WTC11 (cell line): ENCODE data around the gene NFX1. TPM values are rescaled to one million over a fixed set of nuclear protein-coding genes. Genes with fewer than 3 reads are reported as not detected.
"Not testable (repeated sequence)": the region's sequence is repeated elsewhere in the genome, so short reads cannot be mapped to it uniquely, and the experiment has no call there.

Experiments
- ATAC-seq: fragments of 200-7000 bp; cut with Tn5 transposase; 2 replicates; pipeline ENCODE4 v1.10.0; 2021; ENCODE audit warnings: mild to moderate bottlenecking, moderate library complexity
- CTCF ChIA-PET: fragments of 300-600 bp; sonication (Branson Sonifier 250); formaldehyde crosslinking; loops from one replicate; lab custom pipeline; 2021; ENCODE audit warnings: antibody characterized with exemption; lab: Charles Lee
- POLR2A ChIA-PET: fragments of 350-600 bp; sonication (Branson Sonifier 250); formaldehyde crosslinking; loops from one replicate; lab custom pipeline; 2021; ENCODE audit warnings: antibody characterized with exemption; lab: Charles Lee
- DNase-seq: peaks from one replicate; pipeline ENCODE4 v3.0.0; 2021; ENCODE audit warnings: low spot score
- H3K27ac Mint-ChIP-seq: 2 replicates; pipeline ENCODE4 v1.8.0; 2021; ENCODE audit warnings: mixed read lengths
- H3K27me3 Mint-ChIP-seq: 2 replicates; pipeline ENCODE4 v1.8.0; 2021; ENCODE audit warnings: low read depth, mild to moderate bottlenecking, moderate library complexity, mixed read lengths
- H3K36me3 Mint-ChIP-seq: 2 replicates; pipeline ENCODE4 v1.8.0; 2021; ENCODE audit warnings: mixed read lengths
- H3K4me1 Mint-ChIP-seq: 2 replicates; pipeline ENCODE4 v1.8.0; 2022; ENCODE audit warnings: mixed read lengths
- H3K4me3 Mint-ChIP-seq: 2 replicates; pipeline ENCODE4 v1.8.0; 2021; ENCODE audit warnings: mild to moderate bottlenecking, moderate library complexity, mixed read lengths
- H3K9me3 Mint-ChIP-seq: 2 replicates; pipeline ENCODE4 v1.8.0; 2021; ENCODE audit warnings: mixed read lengths
- ARID4B ChIP-seq: sonication (generic); formaldehyde crosslinking; IDR thresholded peaks from 2 replicates; pipeline ENCODE4 v1.8.0; 2023; ENCODE audit warnings: missing genetic modification reagents, mild to moderate bottlenecking, borderline replicate concordance
- CTCF ChIP-seq: fragments of 200-600 bp; IDR thresholded peaks from 2 replicates; pipeline ENCODE4 v1.8.0; 2022; ENCODE audit warnings: antibody characterized with exemption
- ESRRA ChIP-seq: sonication (generic); formaldehyde crosslinking; IDR thresholded peaks from 2 replicates; pipeline ENCODE4 v1.8.1; 2022; ENCODE audit warnings: mild to moderate bottlenecking, missing genetic modification reagents, borderline replicate concordance
- KAT7 ChIP-seq: sonication (generic); formaldehyde crosslinking; IDR thresholded peaks from 2 replicates; pipeline ENCODE4 v1.8.1; 2023; ENCODE audit warnings: missing genetic modification reagents, mild to moderate bottlenecking, borderline replicate concordance
- SMAD3 ChIP-seq: sonication (generic); formaldehyde crosslinking; IDR thresholded peaks from 2 replicates; pipeline ENCODE4 v1.8.0; 2022; ENCODE audit warnings: missing genetic modification reagents, mild to moderate bottlenecking, borderline replicate concordance
- ZNF121 ChIP-seq: sonication (generic); formaldehyde crosslinking; IDR thresholded peaks from 2 replicates; pipeline ENCODE4 v1.8.0; 2023; ENCODE audit warnings: missing genetic modification reagents
- ZNF396 ChIP-seq: fragments of 250-450 bp; sonication (Bioruptor Pico); IDR thresholded peaks from 2 replicates; pipeline ENCODE4 v1.8.0; 2021; ENCODE audit warnings: mild to moderate bottlenecking, moderate library complexity, borderline replicate concordance
- ZNF423 ChIP-seq: fragments of 250-450 bp; sonication (Bioruptor Pico); IDR thresholded peaks from 2 replicates; pipeline ENCODE4 v2.1.2; 2022; ENCODE audit warnings: mild to moderate bottlenecking, moderate library complexity
- ZNF532 ChIP-seq: fragments of 250-450 bp; sonication (Bioruptor Pico); IDR thresholded peaks from 2 replicates; pipeline ENCODE4 v1.9.0; 2021; ENCODE audit warnings: mild to moderate bottlenecking, borderline replicate concordance
- ZNF671 ChIP-seq: fragments of 250-450 bp; sonication (Bioruptor Pico); IDR thresholded peaks from 2 replicates; pipeline ENCODE4 v1.8.0; 2021; ENCODE audit warnings: mild to moderate bottlenecking
- total RNA-seq: library from RNA; stranded (reverse); gene quantifications from 3 replicates; pipeline ENCODE4 v1.2.3, GENCODE V29; 2021
- TF ChIP-seq, protein P1 (sequence below): sonication (generic); formaldehyde crosslinking; IDR thresholded peaks from 2 replicates; pipeline ENCODE4 v1.8.1; 2022; ENCODE audit warnings: low read depth, mild to moderate bottlenecking, moderate library complexity, missing genetic modification reagents, borderline replicate concordance
- TF ChIP-seq, protein P2 (sequence below): sonication (generic); formaldehyde crosslinking; IDR thresholded peaks from 2 replicates; pipeline ENCODE4 v1.8.1; 2022; ENCODE audit warnings: mild to moderate bottlenecking, moderate library complexity, missing genetic modification reagents

Gene NFX1
- total RNA-seq, 1 experiment from 2014 or later = 30.9 TPM

GRCh38 chr9:33364127-33364526 is 73.8 kb downstream of the NFX1 start:
- ATAC-seq (no peak), DNase-seq (no peak)
- Mint-ChIP-seq H3K27me3 (no peaks in the 10 kb centered on the region), H3K9me3 (no peaks in the 10 kb centered on the region), H3K27ac (no peak overlapping the region), H3K4me1 (no peaks in the 10 kb centered on the region), H3K4me3 (no peak overlapping the region), H3K36me3 (peaks cover 12% of the 10 kb centered on the region)
- TF ChIP-seq, protein P1, sequence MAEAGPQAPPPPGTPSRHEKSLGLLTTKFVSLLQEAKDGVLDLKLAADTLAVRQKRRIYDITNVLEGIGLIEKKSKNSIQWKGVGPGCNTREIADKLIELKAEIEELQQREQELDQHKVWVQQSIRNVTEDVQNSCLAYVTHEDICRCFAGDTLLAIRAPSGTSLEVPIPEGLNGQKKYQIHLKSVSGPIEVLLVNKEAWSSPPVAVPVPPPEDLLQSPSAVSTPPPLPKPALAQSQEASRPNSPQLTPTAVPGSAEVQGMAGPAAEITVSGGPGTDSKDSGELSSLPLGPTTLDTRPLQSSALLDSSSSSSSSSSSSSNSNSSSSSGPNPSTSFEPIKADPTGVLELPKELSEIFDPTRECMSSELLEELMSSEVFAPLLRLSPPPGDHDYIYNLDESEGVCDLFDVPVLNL (CRISPR knock-in tag) = no peak
- TF ChIP-seq, protein P2, sequence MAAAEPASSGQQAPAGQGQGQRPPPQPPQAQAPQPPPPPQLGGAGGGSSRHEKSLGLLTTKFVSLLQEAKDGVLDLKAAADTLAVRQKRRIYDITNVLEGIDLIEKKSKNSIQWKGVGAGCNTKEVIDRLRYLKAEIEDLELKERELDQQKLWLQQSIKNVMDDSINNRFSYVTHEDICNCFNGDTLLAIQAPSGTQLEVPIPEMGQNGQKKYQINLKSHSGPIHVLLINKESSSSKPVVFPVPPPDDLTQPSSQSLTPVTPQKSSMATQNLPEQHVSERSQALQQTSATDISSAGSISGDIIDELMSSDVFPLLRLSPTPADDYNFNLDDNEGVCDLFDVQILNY (CRISPR knock-in tag) = no peak
- TF ChIP-seq ESRRA (no peak), ARID4B (no peak), ZNF671 (CRISPR knock-in tag) (no peak), ZNF121 (CRISPR knock-in tag) (no peak), ZNF532 (CRISPR knock-in tag) (no peak)
- CTCF ChIA-PET = no interaction called here
- POLR2A ChIA-PET = no interaction called here

GRCh38 chr9:33364814-33365213 is 74.5 kb downstream of the NFX1 start:
- ATAC-seq, H3K4me3 Mint-ChIP-seq, H3K27ac Mint-ChIP-seq, H3K4me1 Mint-ChIP-seq, POLR2A ChIA-PET, H3K27me3 Mint-ChIP-seq, H3K9me3 Mint-ChIP-seq, DNase-seq: not testable (repeated sequence)
- CTCF ChIA-PET = interaction anchor here (1.3 to 2.6 kb wide), 3 partner anchors 10 to 102 kb away, joined by 4 to 9 read pairs (median 5); no protein-coding TSS in a partner anchor
- H3K36me3 Mint-ChIP-seq = peaks cover 12% of the 10 kb centered on the region

- no peak for DNase-seq
- POLR2A ChIA-PET = no interaction called here
- ATAC-seq = no peak
- no peaks in the 10 kb centered on the region for H3K9me3 Mint-ChIP-seq
- H3K4me1 Mint-ChIP-seq = no peaks in the 10 kb centered on the region
- no peaks in the 10 kb centered on the region for H3K27me3 Mint-ChIP-seq
- H3K4me3 Mint-ChIP-seq = no peak overlapping the region
- TF ChIP-seq SMAD3 (no peak), ZNF396 (CRISPR knock-in tag) (no peak), KAT7 (CRISPR knock-in tag) (no peak), CTCF (no peak), ZNF423 (no peak)
- TF ChIP-seq, protein P1 (CRISPR knock-in tag) = no peak
- CTCF ChIA-PET = interaction anchor here (0.6 to 2.6 kb wide), 2 partner anchors 8 to 37 kb away, joined by 4 to 9 read pairs; no protein-coding TSS in a partner anchor
- H3K36me3 Mint-ChIP-seq = peaks cover 17% of the 10 kb centered on the region
- H3K27ac Mint-ChIP-seq = no peak overlapping the region
These were observed 76.7 kb downstream of the NFX1 start for GRCh38 chr9:33366979-33367480.
